ENCODE results near the gene SHPK. TPM values are rescaled to one million over a fixed set of nuclear protein-coding genes. Genes with fewer than 3 reads are reported as not detected.

SHPK gene
- polyA plus RNA-seq, 1 donor, result 18.7 TPM

Other genes starting within 250 kb of the SHPK start
- 0.70 TPM for gene OR3A2, start 249.9 kb downstream of the SHPK start, polyA plus RNA-seq (ENCODE audit: insufficient read length)
- gene OR1E1, start 237.8 kb downstream of the SHPK start, polyA plus RNA-seq (ENCODE audit: insufficient read length), result not detected
- 0.10 TPM for gene OR3A3, start 224.9 kb downstream of the SHPK start, polyA plus RNA-seq (ENCODE audit: insufficient read length)
- gene OR1E2, start 202.4 kb downstream of the SHPK start, polyA plus RNA-seq (ENCODE audit: insufficient read length), result not detected
- gene SPATA22, start 164.4 kb downstream of the SHPK start, polyA plus RNA-seq (ENCODE audit: insufficient read length), result 0.15 TPM
- gene ASPA, start 160.3 kb downstream of the SHPK start, polyA plus RNA-seq (ENCODE audit: insufficient read length), result 33.2 TPM
- gene TRPV3, start 78.4 kb downstream of the SHPK start, polyA plus RNA-seq (ENCODE audit: insufficient read length), result 1.1 TPM
- gene TRPV1, start 26.8 kb downstream of the SHPK start, polyA plus RNA-seq (ENCODE audit: insufficient read length), result 13.0 TPM
- gene CTNS, start 510 bp upstream of the SHPK start, polyA plus RNA-seq (ENCODE audit: insufficient read length), result 23.3 TPM
- gene TAX1BP3, start 32.3 kb upstream of the SHPK start, polyA plus RNA-seq (ENCODE audit: insufficient read length), result 78.4 TPM
- gene EMC6, start 32.6 kb upstream of the SHPK start, polyA plus RNA-seq (ENCODE audit: insufficient read length), result 20.3 TPM
- 0.95 TPM for gene P2RX5, start 59.9 kb upstream of the SHPK start, polyA plus RNA-seq (ENCODE audit: insufficient read length)
- 4.4 TPM for gene HASPIN, start 87.7 kb upstream of the SHPK start, polyA plus RNA-seq (ENCODE audit: insufficient read length)
- gene ITGAE, start 164.9 kb upstream of the SHPK start, polyA plus RNA-seq (ENCODE audit: insufficient read length), result 42.7 TPM
- gene NCBP3, start 210.0 kb upstream of the SHPK start, polyA plus RNA-seq (ENCODE audit: insufficient read length), result 116 TPM